ENCODE results near the gene LDB2. TPM values are rescaled to one million over a fixed set of nuclear protein-coding genes. Genes with fewer than 3 reads are reported as not detected.

LDB2 gene
- total and polyA plus RNA-seq, 7 donors: 7.0 to 18.9 (median 10.1) TPM

DNA sequence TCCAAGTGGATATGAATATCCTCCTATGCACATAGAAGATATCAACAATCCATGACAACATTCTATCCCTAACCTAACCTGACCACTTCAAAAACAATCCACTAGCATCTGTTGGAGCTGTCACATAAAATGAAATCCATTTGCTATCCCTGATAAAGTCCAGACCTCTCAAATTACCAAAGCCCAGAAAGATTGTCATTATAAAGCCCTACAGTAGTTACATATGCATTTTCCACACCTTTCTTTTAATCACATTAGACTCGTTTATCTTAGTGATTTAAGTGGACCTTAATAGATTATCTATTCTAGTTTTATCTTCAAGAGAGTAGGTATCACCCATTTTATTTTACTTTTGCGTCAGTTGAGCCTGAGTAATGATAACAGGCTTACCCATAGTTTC, 30.6 kb downstream of the LDB2 start:
- intact Hi-C loops (cut with DNase I): no loop called here
- no peak for DNase-seq

DNA sequence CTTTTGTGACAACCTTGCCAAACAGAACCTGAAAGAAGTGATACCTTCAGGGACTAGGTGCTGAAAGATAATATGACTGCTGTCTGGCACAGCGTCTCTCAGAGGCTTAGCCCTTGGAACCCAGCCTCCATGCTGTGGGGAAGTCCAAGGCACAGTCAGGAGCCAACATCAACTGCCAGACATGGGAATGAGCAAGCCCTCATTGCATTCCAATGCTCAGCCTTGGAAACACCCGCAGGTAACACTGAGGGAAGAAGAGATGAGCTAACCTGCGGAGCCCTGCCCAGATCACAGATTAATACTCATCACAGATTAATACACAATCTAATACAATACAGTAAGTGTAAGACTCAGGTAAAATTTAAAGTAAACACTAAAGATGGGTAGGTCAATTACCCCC, 31.5 kb downstream of the LDB2 start:
- Histone ChIP-seq H3K9me3 (no peaks in the 10 kb centered on the region), H3K4me3 (no peak overlapping the region), H3K4me1 (no peaks in the 10 kb centered on the region), H3K36me3 (ENCODE audit: insufficient read depth in 1 of 2, low read depth in 1 of 2) (no peaks in the 10 kb centered on the region), H3K27ac (no peak overlapping the region), H3K27me3 (ENCODE audit: insufficient read depth in 3 of 3, low read length in 2 of 3) (no peaks in the 10 kb centered on the region)
- no peak for ATAC-seq
- 76 to 82% (median 78%) methylated on average over 3 of the region's 3 CpGs for WGBS, 3 donors
- TF ChIP-seq, protein P1, sequence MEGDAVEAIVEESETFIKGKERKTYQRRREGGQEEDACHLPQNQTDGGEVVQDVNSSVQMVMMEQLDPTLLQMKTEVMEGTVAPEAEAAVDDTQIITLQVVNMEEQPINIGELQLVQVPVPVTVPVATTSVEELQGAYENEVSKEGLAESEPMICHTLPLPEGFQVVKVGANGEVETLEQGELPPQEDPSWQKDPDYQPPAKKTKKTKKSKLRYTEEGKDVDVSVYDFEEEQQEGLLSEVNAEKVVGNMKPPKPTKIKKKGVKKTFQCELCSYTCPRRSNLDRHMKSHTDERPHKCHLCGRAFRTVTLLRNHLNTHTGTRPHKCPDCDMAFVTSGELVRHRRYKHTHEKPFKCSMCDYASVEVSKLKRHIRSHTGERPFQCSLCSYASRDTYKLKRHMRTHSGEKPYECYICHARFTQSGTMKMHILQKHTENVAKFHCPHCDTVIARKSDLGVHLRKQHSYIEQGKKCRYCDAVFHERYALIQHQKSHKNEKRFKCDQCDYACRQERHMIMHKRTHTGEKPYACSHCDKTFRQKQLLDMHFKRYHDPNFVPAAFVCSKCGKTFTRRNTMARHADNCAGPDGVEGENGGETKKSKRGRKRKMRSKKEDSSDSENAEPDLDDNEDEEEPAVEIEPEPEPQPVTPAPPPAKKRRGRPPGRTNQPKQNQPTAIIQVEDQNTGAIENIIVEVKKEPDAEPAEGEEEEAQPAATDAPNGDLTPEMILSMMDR (IDR thresholded peaks at IDR 0.05): no peak
- intact Hi-C loops (cut with DNase I): no loop called here
- DNase-seq: no peak

More for the DNA sequence above, 30.6 kb downstream of the LDB2 start:
- Histone ChIP-seq H3K36me3 (ENCODE audit: insufficient read depth in 1 of 2, low read depth in 1 of 2) (no peaks in the 10 kb centered on the region), H3K4me1 (no peaks in the 10 kb centered on the region), H3K9me3 (no peaks in the 10 kb centered on the region), H3K4me3 (no peak overlapping the region), H3K27me3 (ENCODE audit: insufficient read depth in 3 of 3, low read length in 2 of 3) (no peaks in the 10 kb centered on the region), H3K27ac (no peak overlapping the region)
- 51 to 63% (median 57%) methylated on average over 2 of the region's 2 CpGs for WGBS, 3 donors
- TF ChIP-seq, protein P1 (IDR thresholded peaks at IDR 0.05): no peak
- ATAC-seq: no peak

DNA sequence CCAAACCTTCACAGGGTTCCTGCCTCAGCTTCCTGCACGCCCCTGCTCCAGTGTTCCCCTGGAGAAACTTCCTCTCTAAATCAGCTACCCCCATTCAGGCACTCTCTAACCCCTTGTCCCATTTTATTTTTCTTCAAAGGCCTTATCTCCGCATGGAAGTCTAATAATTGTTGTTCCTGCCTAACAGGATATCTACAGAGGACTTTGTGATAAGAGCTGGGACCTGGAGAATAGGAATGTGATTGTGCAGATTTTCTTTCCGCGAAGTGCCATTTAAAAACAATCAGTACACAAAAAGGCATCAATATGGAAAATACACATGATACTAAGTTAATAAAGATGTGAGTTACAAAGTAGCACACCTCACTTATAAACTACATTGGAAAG, 32.6 kb downstream of the LDB2 start:
- Histone ChIP-seq H3K4me1 (no peaks in the 10 kb centered on the region), H3K27me3 (ENCODE audit: insufficient read depth in 3 of 3, low read length in 2 of 3) (no peaks in the 10 kb centered on the region), H3K27ac (no peak overlapping the region), H3K36me3 (ENCODE audit: insufficient read depth in 1 of 2, low read depth in 1 of 2) (no peaks in the 10 kb centered on the region), H3K9me3 (no peaks in the 10 kb centered on the region), H3K4me3 (no peak overlapping the region)
- intact Hi-C loops (cut with DNase I): no loop called here
- no peak for ATAC-seq
- TF ChIP-seq, protein P1 (IDR thresholded peaks at IDR 0.05): no peak
- 63 to 73% (median 68%) methylated on average over 4 of the region's 4 CpGs for WGBS, 3 donors
- DNase-seq: no peak

DNA sequence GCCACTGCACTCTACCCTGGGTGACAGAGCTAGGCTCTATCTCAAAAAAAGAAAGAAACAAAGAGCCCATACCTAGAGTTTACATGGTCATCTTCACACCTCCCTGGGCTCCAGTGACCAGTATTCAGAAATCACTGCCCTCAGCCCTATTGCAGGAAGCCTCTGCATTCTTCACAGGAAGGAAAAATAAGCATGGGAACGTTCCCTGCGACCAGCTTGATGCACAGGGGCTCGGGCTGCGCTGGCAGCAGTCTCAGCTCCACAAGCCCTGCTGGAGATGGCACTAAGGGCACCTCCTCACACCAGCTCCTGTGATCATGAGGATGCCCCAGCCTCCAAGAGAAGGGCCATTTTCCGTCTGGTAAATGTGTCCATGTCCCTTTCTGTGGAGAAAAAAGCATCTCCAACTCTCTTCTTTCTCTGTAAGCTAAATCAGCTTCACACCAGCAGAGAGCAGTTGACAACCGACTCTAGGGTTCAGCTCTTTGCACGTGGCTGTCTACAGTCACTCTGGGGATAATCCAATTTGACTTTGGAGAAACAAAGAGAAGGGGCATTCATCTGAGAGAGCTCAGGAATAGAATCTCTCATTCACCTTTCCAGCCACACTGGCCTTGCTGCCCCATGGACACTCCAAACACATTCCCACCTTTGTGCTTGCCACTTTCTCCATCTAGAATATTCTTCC, 33.1 kb downstream of the LDB2 start:
- no peaks in the 10 kb centered on the region for H3K36me3 ChIP-seq (ENCODE audit: insufficient read depth in 1 of 2, low read depth in 1 of 2)
- no peak overlapping the region for H3K4me3 ChIP-seq
- H3K4me1 ChIP-seq: no peaks in the 10 kb centered on the region
- no peaks in the 10 kb centered on the region for H3K27me3 ChIP-seq (ENCODE audit: insufficient read depth in 3 of 3, low read length in 2 of 3)
- ATAC-seq (no peak), DNase-seq (no peak)
- H3K27ac ChIP-seq: no peak overlapping the region
- TF ChIP-seq, protein P1 (IDR thresholded peaks at IDR 0.05): no peak
- intact Hi-C loops (cut with DNase I): no loop called here
- no peaks in the 10 kb centered on the region for H3K9me3 ChIP-seq
- 64 to 81% (median 76%) methylated on average over 7 of the region's 7 CpGs for WGBS, 3 donors

DNA sequence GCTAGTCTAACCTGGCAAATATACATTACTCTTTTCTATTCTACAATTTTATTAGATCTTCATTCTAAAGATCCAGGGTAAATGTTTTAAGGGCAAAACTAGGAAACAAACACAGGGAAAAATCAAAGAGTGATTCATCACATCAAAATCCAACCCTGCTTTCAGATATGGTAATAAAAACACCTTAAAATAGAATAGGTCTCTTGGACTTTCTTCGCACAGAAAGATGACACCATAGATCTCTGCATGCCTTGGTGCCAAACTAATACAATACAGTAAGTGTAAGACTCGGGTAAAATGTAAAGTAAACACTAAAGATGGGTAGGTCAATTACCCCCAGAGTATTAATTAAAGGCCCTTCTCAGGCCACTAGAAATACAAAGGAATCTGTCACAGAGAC, 34.2 kb downstream of the LDB2 start:
- no peak overlapping the region for H3K27ac ChIP-seq

More for the DNA sequence above, 34.2 kb downstream of the LDB2 start:
- TF ChIP-seq, protein P1 (IDR thresholded peaks at IDR 0.05): no peak
- intact Hi-C loops (cut with DNase I): no loop called here
- no peak for DNase-seq
- Histone ChIP-seq H3K4me3 (no peak overlapping the region), H3K36me3 (ENCODE audit: insufficient read depth in 1 of 2, low read depth in 1 of 2) (no peaks in the 10 kb centered on the region), H3K4me1 (no peaks in the 10 kb centered on the region), H3K27me3 (ENCODE audit: insufficient read depth in 3 of 3, low read length in 2 of 3) (no peaks in the 10 kb centered on the region), H3K9me3 (no peaks in the 10 kb centered on the region)
- 85 to 87% (median 86%) methylated on average over 2 of the region's 2 CpGs for WGBS, 3 donors
- ATAC-seq: no peak

All from psoas muscle (tissue), 8 donors.